GM18870 (cell line): ENCODE measurements around the gene TRIM59.
A peak's percentile ranks its signal among the peaks of the same experiment; 100 is the strongest.

Source experiments
- ATAC-seq: cut with Tn5 transposase; IDR thresholded peaks from one replicate; pipeline ENCODE4 v1.9.1; 2021; ENCODE audit warnings: moderate library complexity; ENCODE audit not compliant: unreplicated experiment

Gene TRIM59

GRCh38 chr3:160403796-160404470 is 45.7 kb downstream of the TRIM59 start:
- ATAC-seq = no peak

- ATAC-seq = no peak
These were observed 46.5 kb downstream of the TRIM59 start for GRCh38 chr3:160403028-160403545.

GRCh38 chr3:160402221-160403027 is 47.2 kb downstream of the TRIM59 start:
- no peak for ATAC-seq

DNA sequence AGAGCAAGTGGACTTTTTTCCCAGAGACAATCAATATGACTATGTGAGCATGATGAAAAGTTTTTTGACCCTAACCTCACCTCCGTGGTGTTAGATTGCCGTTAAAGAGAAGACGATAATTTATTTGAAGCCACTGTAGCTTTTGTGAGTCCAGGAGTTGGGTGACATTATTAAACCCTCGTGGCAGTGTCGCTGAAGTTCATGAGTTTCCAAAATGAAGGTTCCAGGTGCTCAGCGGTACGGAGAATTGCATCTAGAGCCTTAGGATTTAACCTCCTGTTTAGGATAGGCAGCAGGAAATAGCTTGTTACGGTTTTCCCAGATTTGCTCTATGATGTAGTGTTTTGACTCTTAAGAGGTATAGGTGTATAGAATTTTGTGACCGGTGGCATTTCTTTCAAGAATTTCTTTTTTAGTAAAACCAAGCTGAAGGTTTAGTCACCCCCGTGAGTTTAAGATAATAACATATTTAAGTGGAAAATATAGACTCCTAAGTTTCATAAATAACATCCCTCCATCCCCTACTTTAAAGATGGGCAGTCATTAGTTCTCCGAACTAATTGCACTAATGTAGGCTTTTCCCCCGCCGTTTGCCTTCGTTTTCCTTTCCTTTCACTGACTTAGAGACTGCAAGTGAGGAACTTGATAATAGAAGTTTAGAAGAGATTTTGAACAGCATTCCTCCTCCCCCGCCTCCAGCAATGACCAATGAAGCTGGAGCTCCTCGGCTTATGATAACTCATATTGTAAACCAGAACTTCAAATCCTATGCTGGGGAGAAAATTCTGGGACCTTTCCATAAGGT is 48.1 kb downstream of the TRIM59 start:
- ATAC-seq = no peak

GRCh38 chr3:160400702-160401150 is 48.9 kb downstream of the TRIM59 start:
- ATAC-seq = no peak

DNA sequence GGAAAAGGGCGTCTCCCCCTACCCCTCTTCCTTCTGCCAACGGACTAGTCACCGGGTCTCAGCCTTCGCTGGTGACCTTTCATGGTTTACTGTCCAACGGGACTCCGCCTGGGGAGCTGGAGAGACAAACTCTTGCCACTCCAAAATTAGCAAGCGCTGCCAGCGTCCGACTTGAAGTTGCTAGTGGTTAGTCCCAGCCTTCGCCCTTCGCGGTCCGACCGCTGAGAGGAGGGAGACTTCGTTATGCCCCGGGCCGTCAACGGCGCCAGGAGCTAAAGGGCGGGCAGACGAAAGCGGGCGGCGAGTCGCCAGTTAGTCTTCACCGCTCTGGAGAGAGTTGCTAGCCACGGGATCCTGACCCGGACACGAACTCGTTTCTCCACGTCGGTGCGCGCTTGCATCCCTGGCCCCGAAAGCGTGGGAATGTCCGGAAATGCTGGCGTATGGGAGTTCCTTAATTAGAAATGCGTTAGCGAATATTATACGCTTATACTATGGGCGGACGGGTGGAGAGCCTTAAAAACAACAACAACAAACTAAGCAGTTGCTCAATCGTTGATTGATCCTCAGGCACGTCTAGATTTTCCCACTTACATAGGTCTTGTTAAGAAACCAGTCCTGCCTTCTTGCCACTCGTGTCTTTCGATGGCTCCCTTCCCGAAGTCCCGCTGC is 49.4 kb downstream of the TRIM59 start:
- ATAC-seq = no peak

- ATAC-seq = peak; percentile 92
These were observed 50.2 kb downstream of the TRIM59 start, which contains the start of the genes IFT80 and SMC4 for GRCh38 chr3:160399125-160400029. IFT80 (minus strand) TSS chr3:160399225; CDS start chr3:160384600, 14,625 bp downstream. SMC4 (plus strand) TSS chr3:160399650; CDS start chr3:160400827, 1,177 bp downstream.

DNA sequence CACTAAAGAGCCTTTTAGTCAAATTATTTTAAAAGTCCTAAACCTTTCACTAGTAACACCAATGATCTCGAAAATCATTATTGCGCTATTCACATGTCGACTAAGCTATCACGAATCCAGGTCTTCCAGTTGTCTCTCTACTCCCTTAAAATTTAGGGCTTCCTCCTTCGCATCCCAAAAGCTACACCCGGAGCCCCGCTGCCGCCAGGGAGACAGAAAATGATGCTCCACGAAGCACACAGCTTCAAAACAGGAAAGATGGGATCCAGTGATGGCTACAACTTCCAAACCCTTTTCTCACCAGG is 50.8 kb downstream of the TRIM59 start:
- peak; percentile 18 for ATAC-seq

DNA sequence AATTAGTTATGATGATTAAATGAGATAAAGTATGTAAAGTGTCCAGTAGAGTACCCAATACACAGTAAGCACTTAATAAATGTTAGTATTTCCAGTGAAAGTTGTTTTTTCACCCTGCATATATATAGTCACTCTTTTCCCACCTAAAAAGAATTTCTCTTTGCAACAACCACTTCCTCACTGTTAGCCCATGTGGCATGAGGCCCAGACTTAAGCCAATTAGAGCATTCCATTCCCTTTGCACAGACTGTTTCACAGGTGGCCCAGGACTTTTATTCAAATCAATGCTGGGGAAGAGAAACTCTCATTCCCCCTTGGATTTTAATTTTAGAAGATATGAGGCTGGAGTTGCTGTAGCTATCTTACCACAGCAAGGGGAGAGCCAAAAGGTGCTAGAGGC is 54.3 kb downstream of the TRIM59 start:
- ATAC-seq = no peak

GRCh38 chr3:160394009-160394392 is 55.6 kb downstream of the TRIM59 start:
- ATAC-seq = no peak

GRCh38 chr3:160393346-160394008 is 56.1 kb downstream of the TRIM59 start:
- ATAC-seq = no peak

DNA sequence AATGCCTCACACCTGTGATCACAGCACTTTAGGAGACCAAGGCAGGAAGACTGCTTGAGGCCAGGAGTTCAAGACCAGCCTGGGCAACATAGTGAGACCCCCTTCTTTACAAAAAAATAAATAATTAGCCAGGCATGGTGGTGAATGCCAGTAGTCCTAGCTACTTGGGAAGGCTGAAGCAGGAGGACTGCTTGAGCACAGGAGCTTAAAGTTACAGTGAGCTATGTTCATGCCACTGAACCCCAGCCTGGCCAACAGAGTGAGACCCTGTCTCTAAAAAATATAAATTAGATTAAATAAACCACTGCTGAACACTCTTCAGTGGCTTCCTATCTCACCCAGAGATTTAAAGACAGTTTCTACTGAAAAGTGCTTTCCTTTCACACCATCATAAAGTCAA is 56.8 kb downstream of the TRIM59 start:
- no peak for ATAC-seq

- ATAC-seq = peak; percentile 39
These were observed 58.9 kb downstream of the TRIM59 start for GRCh38 chr3:160390565-160391138.
